D721Med (cell line): ENCODE data around the gene COL15A1.

Experiments
- DNase-seq: peaks from one replicate; pipeline ENCODE4 v3.0.0; 2011; ENCODE audit warnings: low spot score; ENCODE audit not compliant: insufficient read length
- FAIRE-seq: peaks from 2 replicates; lab custom pipeline; 2011; peaks lifted over from hg19 to GRCh38; lab: Jason Lieb, UNC
- TF ChIP-seq, protein P1 (sequence below): IDR thresholded peaks from 2 replicates; pipeline ENCODE4 v1.5.1; 2012; ENCODE audit warnings: mild to moderate bottlenecking, control low read depth; ENCODE audit not compliant: insufficient read depth; ENCODE audit errors: missing control alignments

COL15A1 gene

DNA sequence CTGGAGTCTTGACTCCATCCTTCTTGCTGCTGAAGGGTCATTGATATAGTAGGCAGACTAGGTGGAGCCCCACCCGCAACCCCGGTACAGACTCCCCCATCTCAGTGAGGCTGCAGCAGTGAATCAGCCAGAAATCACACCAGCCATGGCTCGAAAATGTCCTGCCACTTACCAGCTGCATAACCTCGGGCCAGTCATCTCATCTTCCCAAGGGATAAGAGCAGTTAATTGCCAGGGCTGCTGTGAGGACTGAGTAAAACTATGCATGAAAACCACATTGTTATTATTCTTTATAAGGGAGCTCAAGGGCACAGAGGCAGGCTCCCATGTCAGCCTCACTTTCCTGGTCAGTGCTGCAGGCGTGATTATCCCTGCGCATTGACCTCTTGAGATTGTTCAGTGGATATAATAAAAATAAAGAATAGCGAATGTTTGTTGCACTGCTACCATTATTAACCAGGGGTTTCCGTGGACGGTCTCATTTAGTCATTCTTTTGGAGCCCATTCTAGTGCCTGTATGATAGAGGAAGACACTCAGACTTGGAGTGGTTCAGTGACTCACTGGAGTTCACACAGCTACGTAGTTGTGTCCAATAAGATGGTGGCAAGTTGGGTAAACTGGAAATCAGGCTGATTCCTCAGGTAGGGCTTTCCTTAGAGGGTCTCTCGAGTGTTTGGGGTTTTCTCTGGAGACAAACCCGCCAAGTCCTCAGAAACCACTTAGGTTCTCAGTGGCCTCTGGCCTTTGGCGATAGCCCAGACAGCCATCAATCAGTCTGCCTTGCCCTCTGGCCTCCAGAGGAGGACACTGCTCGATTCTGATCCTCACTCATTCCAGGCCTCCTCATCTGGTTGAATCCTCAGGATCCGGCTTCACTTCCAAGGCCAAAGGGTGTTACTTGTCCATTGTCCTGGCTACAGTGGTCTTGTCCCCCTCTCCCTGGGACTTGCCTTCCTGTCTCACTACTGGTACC, 39.9 kb downstream of the COL15A1 start:
- FAIRE-seq = no peak
- no peak for DNase-seq

GRCh38 chr9:98985596-98985995, 41.9 kb downstream of the COL15A1 start:
- DNase-seq = no peak
- no peak for FAIRE-seq
- TF ChIP-seq, protein P1, sequence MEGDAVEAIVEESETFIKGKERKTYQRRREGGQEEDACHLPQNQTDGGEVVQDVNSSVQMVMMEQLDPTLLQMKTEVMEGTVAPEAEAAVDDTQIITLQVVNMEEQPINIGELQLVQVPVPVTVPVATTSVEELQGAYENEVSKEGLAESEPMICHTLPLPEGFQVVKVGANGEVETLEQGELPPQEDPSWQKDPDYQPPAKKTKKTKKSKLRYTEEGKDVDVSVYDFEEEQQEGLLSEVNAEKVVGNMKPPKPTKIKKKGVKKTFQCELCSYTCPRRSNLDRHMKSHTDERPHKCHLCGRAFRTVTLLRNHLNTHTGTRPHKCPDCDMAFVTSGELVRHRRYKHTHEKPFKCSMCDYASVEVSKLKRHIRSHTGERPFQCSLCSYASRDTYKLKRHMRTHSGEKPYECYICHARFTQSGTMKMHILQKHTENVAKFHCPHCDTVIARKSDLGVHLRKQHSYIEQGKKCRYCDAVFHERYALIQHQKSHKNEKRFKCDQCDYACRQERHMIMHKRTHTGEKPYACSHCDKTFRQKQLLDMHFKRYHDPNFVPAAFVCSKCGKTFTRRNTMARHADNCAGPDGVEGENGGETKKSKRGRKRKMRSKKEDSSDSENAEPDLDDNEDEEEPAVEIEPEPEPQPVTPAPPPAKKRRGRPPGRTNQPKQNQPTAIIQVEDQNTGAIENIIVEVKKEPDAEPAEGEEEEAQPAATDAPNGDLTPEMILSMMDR = no peak

More for the DNA sequence above, 39.9 kb downstream of the COL15A1 start:
- TF ChIP-seq, protein P1 = no peak

- TF ChIP-seq, protein P1 = no peak
- DNase-seq (no peak), FAIRE-seq (no peak)
Measured at GRCh38 chr9:98986866-98987651, 43.4 kb downstream of the COL15A1 start.

DNA sequence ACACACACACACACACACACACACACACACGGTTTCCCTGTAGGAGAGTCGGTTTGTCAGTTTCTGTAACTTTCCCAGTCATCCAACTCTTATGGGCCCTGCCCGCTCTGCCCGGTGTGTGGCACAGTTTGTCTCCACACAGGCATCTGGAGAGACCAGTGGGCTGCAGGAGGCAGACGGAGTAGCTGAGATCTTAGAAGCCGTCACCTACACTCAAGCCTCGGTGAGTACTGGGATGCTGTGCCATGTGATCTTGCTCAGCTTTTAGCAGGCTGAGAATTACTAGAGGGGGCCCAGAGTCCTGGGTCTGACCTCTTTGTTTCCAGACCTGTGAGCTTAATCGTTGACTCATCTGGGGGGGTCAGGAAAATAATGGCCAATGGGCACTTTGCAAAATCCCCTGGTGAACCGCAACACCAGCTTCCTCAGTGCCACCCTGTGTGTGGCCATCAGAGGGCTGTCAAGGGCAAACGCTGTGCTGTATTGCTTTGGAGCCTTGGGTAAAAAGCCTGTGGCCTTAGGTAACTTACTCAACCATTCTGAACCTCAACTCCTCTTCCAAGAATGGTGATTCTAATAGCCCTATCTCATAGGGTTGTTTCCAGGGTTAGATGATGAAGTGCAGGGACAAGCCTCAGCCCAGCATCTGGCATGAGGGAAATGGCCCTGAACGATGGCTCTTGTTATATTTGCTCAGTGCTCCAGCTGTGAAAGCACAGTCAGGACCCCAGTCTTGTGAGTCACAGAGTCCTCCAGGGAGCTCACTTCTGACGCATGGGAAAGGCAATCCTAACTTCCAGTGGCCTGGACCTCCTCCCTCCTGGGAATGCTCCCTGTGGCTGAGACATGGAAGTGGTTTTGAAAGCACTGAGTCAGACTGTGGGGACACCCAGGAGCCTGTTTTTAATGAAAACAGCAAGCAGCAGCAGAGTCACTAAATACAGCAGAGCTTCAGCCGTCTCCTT, 45.6 kb downstream of the COL15A1 start:
- FAIRE-seq = no peak
- no peak for DNase-seq
- TF ChIP-seq, protein P1 = no peak

- DNase-seq (no peak), FAIRE-seq (no peak)
- TF ChIP-seq, protein P1 = no peak
Measured at GRCh38 chr9:98990181-98990870, 46.6 kb downstream of the COL15A1 start.
